Hepatocyte (in vitro differentiated cells): ENCODE results near the gene ITGA4. TPM values are rescaled to one million over a fixed set of nuclear protein-coding genes. Genes with fewer than 3 reads are reported as not detected.

ENCODE experiments used
- DNase-seq: peaks from one replicate; pipeline ENCODE4 v3.0.0-alpha.2; 2016; ENCODE audit warnings: low spot score
- H2AFZ ChIP-seq: fragments of 200-600 bp; sonication (generic); 2 replicates; pipeline ENCODE4 v1.6.0; 2016; ENCODE audit warnings: antibody characterized with exemption, mild to moderate bottlenecking
- H3K27ac ChIP-seq: fragments of 200-600 bp; sonication (generic); 2 replicates; pipeline ENCODE4 v1.5.1; 2016; ENCODE audit warnings: mild to moderate bottlenecking
- H3K27me3 ChIP-seq: fragments of 200-600 bp; sonication (generic); 2 replicates; pipeline ENCODE4 v1.6.1; 2016
- H3K36me3 ChIP-seq: fragments of 200-600 bp; sonication (generic); replicated peaks from 2 replicates; pipeline ENCODE4 v1.5.1; 2016; ENCODE audit warnings: low read depth; ENCODE audit not compliant: insufficient read depth
- H3K4me1 ChIP-seq: fragments of 200-600 bp; sonication (generic); 2 replicates; pipeline ENCODE4 v1.5.1; 2016; ENCODE audit warnings: mild to moderate bottlenecking, moderate library complexity; ENCODE audit not compliant: insufficient read depth
- H3K4me2 ChIP-seq: fragments of 200-600 bp; sonication (generic); 2 replicates; pipeline ENCODE4 v1.6.0; 2016
- H3K4me3 ChIP-seq: fragments of 200-600 bp; sonication (generic); 2 replicates; pipeline ENCODE4 v1.5.1; 2016; ENCODE audit warnings: mild to moderate bottlenecking
- H3K79me2 ChIP-seq: fragments of 200-600 bp; sonication (generic); 2 replicates; pipeline ENCODE4 v1.6.0; 2017; ENCODE audit warnings: mild to moderate bottlenecking
- H3K9me2 ChIP-seq: fragments of 200-600 bp; sonication (generic); replicated peaks from 2 replicates; pipeline ENCODE4 v1.6.0; 2017; ENCODE audit warnings: mild to moderate bottlenecking; ENCODE audit not compliant: insufficient read depth
- H3K9me3 ChIP-seq: fragments of 200-600 bp; sonication (generic); 2 replicates; pipeline ENCODE4 v1.5.1; 2016; ENCODE audit warnings: low read depth, mild to moderate bottlenecking
- H4K20me1 ChIP-seq: fragments of 200-600 bp; sonication (generic); 2 replicates; pipeline ENCODE4 v1.6.0; 2016; ENCODE audit warnings: mild to moderate bottlenecking; ENCODE audit not compliant: insufficient read depth, poor library complexity, severe bottlenecking
- EZH2 ChIP-seq: fragments of 200-600 bp; sonication (generic); IDR thresholded peaks from 2 replicates; pipeline ENCODE4 v1.6.1; 2016; ENCODE audit warnings: antibody characterized with exemption, mild to moderate bottlenecking, borderline replicate concordance
- EZH2phosphoT487 ChIP-seq: fragments of 200-600 bp; sonication (generic); IDR thresholded peaks from one replicate; pipeline ENCODE4 v1.6.1; 2018; ENCODE audit warnings: antibody characterized with exemption, mild to moderate bottlenecking, low read depth, moderate library complexity; ENCODE audit not compliant: unreplicated experiment, severe bottlenecking
- WGBS: methylation state at CpG from one replicate; pipeline ENCODE4 v1.1.6; 2016; ENCODE audit warnings: low lambda C conversion rate; ENCODE audit errors: missing lambda C conversion rate; 5-methylcytosine and 5-hydroxymethylcytosine counted together
- polyA plus RNA-seq: library from polyadenylated mRNA; unstranded; fragments of >200 nt; fragmentation: Nextera tagmentation; extraction: Ambion mirVana; gene quantifications from 2 replicates; pipeline ENCODE4 v1.2.1, GENCODE V29; 2016
- total RNA-seq: library from RNA; depleted of rRNA; stranded (reverse); fragments of >200 nt; gene quantifications from 2 replicates; pipeline ENCODE4 v1.2.3, GENCODE V29; 2014
- TF ChIP-seq, protein P1 (sequence below): fragments of 200-600 bp; sonication (generic); IDR thresholded peaks from 2 replicates; pipeline ENCODE4 v1.5.1; 2016; ENCODE audit warnings: antibody characterized with exemption, mild to moderate bottlenecking; ENCODE audit not compliant: poor library complexity

The ITGA4 gene
- total and polyA plus RNA-seq, 2 experiments from 2014 or later: 1.9 to 6.3 TPM

- Histone ChIP-seq H2AFZ (no peak overlapping the region), H3K4me2 (no peak overlapping the region), H3K9me2 (no peaks in the 10 kb centered on the region), H4K20me1 (no peaks in the 10 kb centered on the region), H3K79me2 (no peaks in the 10 kb centered on the region), H3K4me1 (no peaks in the 10 kb centered on the region), H3K9me3 (no peaks in the 10 kb centered on the region), H3K4me3 (no peak overlapping the region), H3K36me3 (no peaks in the 10 kb centered on the region), H3K27ac (no peak overlapping the region), H3K27me3 (no peaks in the 10 kb centered on the region)
- 96% methylated on average over 2 of the region's 2 CpGs for WGBS
- DNase-seq: no peak
- TF ChIP-seq, protein P1, sequence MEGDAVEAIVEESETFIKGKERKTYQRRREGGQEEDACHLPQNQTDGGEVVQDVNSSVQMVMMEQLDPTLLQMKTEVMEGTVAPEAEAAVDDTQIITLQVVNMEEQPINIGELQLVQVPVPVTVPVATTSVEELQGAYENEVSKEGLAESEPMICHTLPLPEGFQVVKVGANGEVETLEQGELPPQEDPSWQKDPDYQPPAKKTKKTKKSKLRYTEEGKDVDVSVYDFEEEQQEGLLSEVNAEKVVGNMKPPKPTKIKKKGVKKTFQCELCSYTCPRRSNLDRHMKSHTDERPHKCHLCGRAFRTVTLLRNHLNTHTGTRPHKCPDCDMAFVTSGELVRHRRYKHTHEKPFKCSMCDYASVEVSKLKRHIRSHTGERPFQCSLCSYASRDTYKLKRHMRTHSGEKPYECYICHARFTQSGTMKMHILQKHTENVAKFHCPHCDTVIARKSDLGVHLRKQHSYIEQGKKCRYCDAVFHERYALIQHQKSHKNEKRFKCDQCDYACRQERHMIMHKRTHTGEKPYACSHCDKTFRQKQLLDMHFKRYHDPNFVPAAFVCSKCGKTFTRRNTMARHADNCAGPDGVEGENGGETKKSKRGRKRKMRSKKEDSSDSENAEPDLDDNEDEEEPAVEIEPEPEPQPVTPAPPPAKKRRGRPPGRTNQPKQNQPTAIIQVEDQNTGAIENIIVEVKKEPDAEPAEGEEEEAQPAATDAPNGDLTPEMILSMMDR: no peak
- TF ChIP-seq EZH2 (no peak), EZH2phosphoT487 (no peak)
Measured at GRCh38 chr2:181558371-181558770, 101.2 kb downstream of the ITGA4 start.

DNA sequence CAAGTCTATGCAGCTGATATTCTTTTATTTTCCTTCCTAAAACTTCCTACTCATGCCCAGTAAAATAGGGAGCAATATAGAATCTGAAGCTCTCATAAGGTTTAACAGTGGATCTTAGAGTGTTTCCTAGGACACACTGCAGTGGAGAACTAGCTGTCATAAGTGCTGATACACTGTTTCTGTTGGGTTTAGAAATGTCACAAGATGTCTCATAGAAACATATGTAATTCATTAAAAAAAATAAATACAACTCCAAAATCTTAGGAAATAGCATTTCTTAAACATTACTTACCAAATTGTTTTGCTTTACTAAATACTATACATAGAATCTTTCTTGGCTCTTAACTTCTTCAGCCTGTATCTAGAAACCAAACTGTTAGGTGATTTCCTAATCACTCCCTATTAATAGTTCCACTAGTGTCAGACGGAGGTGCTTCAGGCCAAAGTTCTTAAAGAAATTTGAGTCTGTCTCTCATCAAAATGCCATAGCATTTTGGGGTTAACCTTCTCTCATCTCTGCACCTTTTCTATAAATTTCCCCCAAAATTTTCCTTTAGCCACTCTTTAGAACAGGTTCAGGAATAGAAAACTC lies 106.0 kb downstream of the ITGA4 start:
- 47% methylated on average over 1 of the region's 1 CpG for WGBS
- H3K27ac ChIP-seq: no peak overlapping the region

DNA sequence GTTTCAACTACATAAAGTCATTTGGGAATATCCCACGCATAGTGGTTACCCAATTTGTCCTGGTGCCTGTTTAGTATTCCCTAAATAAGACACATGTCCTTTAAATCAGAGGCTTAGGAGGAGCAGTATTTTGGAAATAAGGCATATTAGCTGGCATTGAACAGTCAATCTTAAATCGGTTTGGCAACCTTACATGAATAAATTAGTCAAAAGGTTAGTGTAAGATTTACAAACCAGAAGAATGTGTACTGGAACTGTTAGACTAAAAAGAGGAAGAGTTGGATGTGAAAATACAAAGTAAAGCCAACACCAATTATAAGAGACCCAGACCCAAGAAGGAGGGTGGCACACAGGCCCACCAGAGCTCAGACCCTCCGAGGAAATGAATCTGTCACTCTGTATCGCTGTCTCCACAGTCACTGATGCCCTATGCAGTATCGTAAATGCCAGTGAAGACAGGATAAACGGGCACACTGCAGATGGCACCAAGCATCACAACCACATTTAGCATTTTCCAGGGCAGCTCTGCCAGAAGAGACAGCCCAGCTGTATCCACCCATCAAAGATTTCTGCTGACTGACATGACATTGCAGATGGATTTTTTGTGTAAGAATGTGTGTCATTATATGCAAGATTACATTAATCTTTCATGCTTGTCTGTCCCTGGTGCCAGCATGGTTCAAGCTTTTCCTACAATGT lies 109.3 kb downstream of the ITGA4 start:
- H3K79me2 ChIP-seq: no peaks in the 10 kb centered on the region
- H3K27ac ChIP-seq: no peak overlapping the region
- TF ChIP-seq EZH2phosphoT487: no peak
- no peak for DNase-seq
- no peaks in the 10 kb centered on the region for H3K9me3 ChIP-seq
- no peak overlapping the region for H3K4me2 ChIP-seq
- no peak overlapping the region for H3K4me3 ChIP-seq
- no peaks in the 10 kb centered on the region for H4K20me1 ChIP-seq
- no peaks in the 10 kb centered on the region for H3K4me1 ChIP-seq
- no peak overlapping the region for H2AFZ ChIP-seq
- H3K36me3 ChIP-seq: no peaks in the 10 kb centered on the region
- no peaks in the 10 kb centered on the region for H3K27me3 ChIP-seq
- no peaks in the 10 kb centered on the region for H3K9me2 ChIP-seq
- 89% methylated on average over 6 of the region's 6 CpGs for WGBS

More for the DNA sequence above, 106.0 kb downstream of the ITGA4 start:
- TF ChIP-seq, protein P1: no peak
- TF ChIP-seq EZH2 (no peak), EZH2phosphoT487 (no peak)
- Histone ChIP-seq H3K4me2 (no peak overlapping the region), H3K79me2 (no peaks in the 10 kb centered on the region), H3K4me3 (no peak overlapping the region), H3K9me2 (no peaks in the 10 kb centered on the region), H4K20me1 (no peaks in the 10 kb centered on the region), H2AFZ (no peak overlapping the region), H3K4me1 (no peaks in the 10 kb centered on the region), H3K27me3 (no peaks in the 10 kb centered on the region), H3K36me3 (no peaks in the 10 kb centered on the region), H3K9me3 (no peaks in the 10 kb centered on the region)
- no peak for DNase-seq

- Histone ChIP-seq H2AFZ (no peak overlapping the region), H3K9me3 (no peaks in the 10 kb centered on the region), H3K9me2 (no peaks in the 10 kb centered on the region), H4K20me1 (no peaks in the 10 kb centered on the region), H3K27me3 (no peaks in the 10 kb centered on the region), H3K4me2 (no peak overlapping the region), H3K36me3 (no peaks in the 10 kb centered on the region), H3K27ac (no peak overlapping the region), H3K4me3 (no peak overlapping the region), H3K79me2 (no peaks in the 10 kb centered on the region), H3K4me1 (peaks cover 5% of the 10 kb centered on the region)
- 85% methylated on average over 2 of the region's 2 CpGs for WGBS
- no peak for TF ChIP-seq EZH2phosphoT487
- DNase-seq: no peak
Measured at GRCh38 chr2:181570059-181570458, 112.9 kb downstream of the ITGA4 start.
